SJCRH30 (cell line): Measurements from ENCODE around the gene PCDHGA3. TPM values are rescaled to one million over a fixed set of nuclear protein-coding genes. Genes with fewer than 3 reads are reported as not detected.
"Not testable (repeated sequence)": the region's sequence is repeated elsewhere in the genome, so short reads cannot be mapped to it uniquely, and the experiment has no call there.

ENCODE experiments used
- DNase-seq, 2 experiments: peaks; one replicate each; pipeline ENCODE4 v3.0.0-alpha.2; 2015 to 2020
- H3K27ac ChIP-seq: fragments of 250-450 bp; sonication (Bioruptor Pico); 2 replicates; pipeline ENCODE4 v1.5.1; 2020; ENCODE audit warnings: mild to moderate bottlenecking, moderate library complexity
- H3K27me3 ChIP-seq: fragments of 250-450 bp; sonication (Bioruptor Pico); 2 replicates; pipeline ENCODE4 v1.5.1; 2020; ENCODE audit warnings: mild to moderate bottlenecking, moderate library complexity
- H3K36me3 ChIP-seq: fragments of 250-450 bp; sonication (Bioruptor Pico); 2 replicates; pipeline ENCODE4 v1.5.1; 2020; ENCODE audit warnings: mild to moderate bottlenecking, moderate library complexity
- H3K4me1 ChIP-seq: fragments of 250-450 bp; sonication (Bioruptor Pico); 2 replicates; pipeline ENCODE4 v1.5.1; 2020; ENCODE audit warnings: mild to moderate bottlenecking, moderate library complexity
- H3K4me3 ChIP-seq: fragments of 250-450 bp; sonication (Bioruptor Pico); 2 replicates; pipeline ENCODE4 v1.5.1; 2020; ENCODE audit warnings: mild to moderate bottlenecking, moderate library complexity
- H3K9me3 ChIP-seq: fragments of 250-450 bp; sonication (Bioruptor Pico); replicated peaks from 2 replicates; pipeline ENCODE4 v1.5.1; 2020; ENCODE audit warnings: mild to moderate bottlenecking, moderate library complexity
- total RNA-seq: library from RNA; depleted of rRNA; stranded (reverse); fragments of >200 nt; shearing (Covaris generic); gene quantifications from 2 replicates; pipeline ENCODE4 v1.2.3, GENCODE V29; 2014

PCDHGA3 gene
- total RNA-seq, 1 experiment from 2014 or later, result 0.67 TPM

DNA sequence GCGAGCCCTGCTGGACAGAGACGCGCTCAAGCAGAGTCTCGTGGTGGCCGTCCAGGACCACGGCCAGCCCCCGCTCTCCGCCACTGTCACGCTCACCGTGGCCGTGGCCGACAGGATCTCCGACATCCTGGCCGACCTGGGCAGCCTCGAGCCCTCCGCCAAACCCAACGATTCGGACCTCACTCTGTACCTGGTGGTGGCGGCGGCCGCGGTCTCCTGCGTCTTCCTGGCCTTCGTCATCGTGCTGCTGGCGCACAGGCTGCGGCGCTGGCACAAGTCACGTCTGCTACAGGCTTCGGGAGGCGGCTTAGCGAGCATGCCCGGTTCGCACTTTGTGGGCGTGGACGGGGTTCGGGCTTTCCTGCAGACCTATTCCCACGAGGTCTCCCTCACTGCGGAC lies 11.1 kb upstream of the PCDHGA3 start:
- H3K9me3 ChIP-seq, result peaks cover 13% of the 10 kb centered on the region; the same call in 1 of the 2 replicates
- H3K36me3 ChIP-seq, H3K4me3 ChIP-seq: not testable (repeated sequence)

DNA sequence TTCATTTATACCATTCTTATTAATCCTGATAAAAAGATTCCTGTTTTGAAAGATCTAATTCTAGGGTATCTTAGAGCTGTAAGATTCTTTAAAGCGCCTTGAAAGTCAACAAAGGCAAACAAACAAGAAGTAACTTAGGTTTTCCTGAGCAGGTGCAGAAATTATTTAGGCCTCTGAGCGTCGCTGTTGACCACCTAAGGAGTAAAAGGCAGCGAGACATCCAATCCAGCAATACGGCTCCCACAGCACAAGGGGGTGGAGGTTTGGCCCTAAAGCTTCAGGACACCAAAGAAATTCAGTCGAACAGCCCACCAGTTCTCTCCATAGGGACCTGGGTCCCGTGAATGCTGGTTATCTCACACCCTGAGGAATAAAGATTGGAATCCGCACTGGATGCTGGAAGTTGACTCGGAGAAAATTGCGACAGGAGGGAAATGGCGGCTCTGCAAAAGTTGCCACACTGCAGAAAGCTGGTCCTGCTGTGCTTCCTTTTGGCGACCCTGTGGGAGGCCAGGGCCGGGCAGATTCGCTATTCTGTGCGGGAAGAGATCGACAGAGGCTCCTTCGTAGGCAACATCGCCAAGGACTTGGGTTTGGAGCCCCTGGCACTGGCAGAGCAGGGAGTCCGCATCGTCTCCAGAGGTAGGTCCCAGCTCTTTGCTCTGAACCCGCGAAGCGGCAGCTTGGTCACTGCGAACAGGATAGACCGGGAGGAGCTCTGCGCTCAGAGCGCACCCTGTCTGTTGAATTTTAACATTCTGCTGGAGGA lies 4.9 kb upstream of the PCDHGA3 start, which contains the start of gene PCDHGA2:
PCDHGA2 (plus strand) TSS at position 223 of the 769 bp plus-strand sequence.
- Histone ChIP-seq H3K27ac (no peak within 1 kb of the TSS), H3K4me1 (no peaks in the 10 kb centered on the region), H3K9me3 (0 out of 2 replicates have a peak, but pooled peaks cover 4% of the 10 kb centered on the region), H3K4me3 (no peak within 1 kb of the TSS), H3K27me3 (no peaks in the 10 kb centered on the region), H3K36me3 (no peaks in the 10 kb centered on the region)
- peak; percentile 31 to 57 for DNase-seq

More for the DNA sequence above, 11.1 kb upstream of the PCDHGA3 start:
- H3K27ac ChIP-seq, DNase-seq, H3K27me3 ChIP-seq, H3K4me1 ChIP-seq: not testable (repeated sequence)

- H3K4me1 ChIP-seq, H3K4me3 ChIP-seq, DNase-seq, H3K36me3 ChIP-seq, H3K27me3 ChIP-seq, H3K27ac ChIP-seq, H3K9me3 ChIP-seq: not testable (repeated sequence)
Measured at GRCh38 chr5:141340781-141341354, 2.8 kb upstream of the PCDHGA3 start.

- 0 out of 2 replicates have a peak, but pooled peaks cover 3% of the 10 kb centered on the region for H3K9me3 ChIP-seq
- H3K36me3 ChIP-seq, result no peaks in the 10 kb centered on the region
- H3K4me3 ChIP-seq, result no peak overlapping the region
- no peak overlapping the region for H3K27ac ChIP-seq
- H3K27me3 ChIP-seq, result no peaks in the 10 kb centered on the region
- no peak for DNase-seq
- no peaks in the 10 kb centered on the region for H3K4me1 ChIP-seq
Measured at GRCh38 chr5:141342773-141343172, 856 bp upstream of the PCDHGA3 start.

DNA sequence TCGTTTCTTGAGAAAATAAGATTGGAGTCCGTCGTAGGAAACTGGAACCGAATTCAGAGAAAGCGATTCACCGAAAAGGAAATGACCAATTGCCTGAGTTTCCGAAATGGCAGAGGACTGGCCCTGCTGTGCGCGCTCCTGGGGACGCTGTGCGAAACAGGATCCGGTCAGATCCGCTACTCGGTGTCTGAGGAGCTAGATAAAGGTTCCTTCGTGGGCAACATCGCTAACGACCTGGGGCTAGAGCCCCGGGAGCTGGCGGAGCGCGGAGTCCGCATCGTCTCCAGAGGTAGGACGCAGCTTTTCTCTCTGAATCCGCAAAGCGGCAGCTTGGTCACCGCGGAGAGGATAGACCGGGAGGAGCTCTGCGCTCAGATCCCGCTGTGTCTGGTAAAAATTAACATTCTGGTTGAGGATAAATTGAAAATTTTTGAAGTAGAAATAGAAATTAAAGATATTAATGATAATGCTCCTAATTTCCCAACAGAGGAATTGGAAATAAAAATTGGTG lies 379 bp downstream of the PCDHGA3 start:
- no peak overlapping the region for H3K4me3 ChIP-seq
- H3K4me1 ChIP-seq, result no peaks in the 10 kb centered on the region
- peaks cover 3% of the 10 kb centered on the region; the same call in 1 of the 2 replicates for H3K9me3 ChIP-seq
- H3K27ac ChIP-seq, result no peak overlapping the region
- no peak for DNase-seq
- no peaks in the 10 kb centered on the region for H3K27me3 ChIP-seq
- no peaks in the 10 kb centered on the region for H3K36me3 ChIP-seq

GRCh38 chr5:141345327-141345726 lies 1.7 kb downstream of the PCDHGA3 start:
- H3K36me3 ChIP-seq, result no peaks in the 10 kb centered on the region
- no peak overlapping the region for H3K4me3 ChIP-seq
- peaks cover 3% of the 10 kb centered on the region; the same call in 1 of the 2 replicates for H3K9me3 ChIP-seq
- H3K27ac ChIP-seq, result no peak overlapping the region
- no peaks in the 10 kb centered on the region for H3K4me1 ChIP-seq
- DNase-seq, result no peak
- no peaks in the 10 kb centered on the region for H3K27me3 ChIP-seq

DNA sequence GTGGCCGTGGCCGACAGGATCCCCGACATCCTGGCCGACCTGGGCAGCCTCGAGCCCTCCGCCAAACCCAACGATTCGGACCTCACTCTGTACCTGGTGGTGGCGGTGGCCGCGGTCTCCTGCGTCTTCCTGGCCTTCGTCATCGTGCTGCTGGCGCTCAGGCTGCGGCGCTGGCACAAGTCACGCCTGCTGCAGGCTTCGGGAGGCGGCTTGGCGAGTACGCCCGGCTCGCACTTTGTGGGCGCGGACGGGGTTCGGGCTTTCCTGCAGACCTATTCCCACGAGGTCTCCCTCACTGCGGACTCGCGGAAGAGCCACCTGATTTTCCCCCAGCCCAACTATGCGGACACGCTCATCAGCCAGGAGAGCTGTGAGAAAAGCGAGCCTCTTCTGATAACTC lies 2.4 kb downstream of the PCDHGA3 start:
- H3K27ac ChIP-seq, H3K36me3 ChIP-seq, H3K27me3 ChIP-seq, DNase-seq, H3K4me3 ChIP-seq, H3K4me1 ChIP-seq, H3K9me3 ChIP-seq: not testable (repeated sequence)

DNA sequence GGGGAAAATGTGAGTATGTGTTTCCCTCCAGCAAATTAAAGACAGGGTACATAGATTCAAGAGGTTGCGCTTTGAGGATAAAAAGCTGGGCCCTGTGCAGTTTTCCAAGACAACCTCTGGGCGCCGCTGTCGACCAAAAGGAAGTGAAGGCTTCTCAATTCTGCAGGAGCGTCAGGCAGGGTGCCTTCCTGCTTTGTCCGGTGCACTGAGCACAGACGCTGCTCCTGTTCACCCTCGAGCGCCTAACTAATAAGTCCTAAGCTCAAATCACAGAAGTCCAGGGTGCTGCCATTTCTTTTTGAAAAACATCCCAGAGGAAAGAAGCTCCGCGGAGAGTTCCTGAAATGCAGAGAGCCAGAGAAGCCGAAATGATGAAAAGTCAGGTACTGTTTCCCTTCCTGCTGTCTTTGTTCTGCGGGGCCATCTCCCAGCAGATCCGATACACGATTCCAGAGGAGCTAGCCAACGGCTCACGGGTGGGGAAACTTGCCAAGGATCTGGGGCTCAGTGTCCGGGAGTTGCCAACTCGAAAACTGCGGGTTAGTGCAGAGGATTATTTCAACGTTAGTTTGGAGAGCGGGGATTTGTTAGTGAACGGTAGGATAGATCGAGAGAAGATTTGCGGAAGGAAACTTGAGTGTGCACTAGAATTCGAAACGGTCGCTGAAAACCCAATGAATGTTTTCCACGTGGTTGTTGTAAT lies 6.4 kb downstream of the PCDHGA3 start, which contains the start of gene PCDHGB1:
PCDHGB1 (plus strand) TSS at position 183 of the 703 bp plus-strand sequence; CDS start at position 345, 162 bp downstream.
- Histone ChIP-seq H3K27me3 (no peaks in the 10 kb centered on the region), H3K9me3 (peaks cover 34% of the 10 kb centered on the region), H3K27ac (peak within 1 kb of the TSS; percentile 77), H3K36me3 (peaks cover 30% of the 10 kb centered on the region), H3K4me1 (0 out of 2 replicates have a peak, but pooled peaks cover 4% of the 10 kb centered on the region), H3K4me3 (peak within 1 kb of the TSS; percentile 65)
- peak; percentile 92 to 97 for DNase-seq

GRCh38 chr5:141351591-141351990 lies 8.0 kb downstream of the PCDHGA3 start:
- H3K36me3 ChIP-seq, result peaks cover 45% of the 10 kb centered on the region
- peaks cover 47% of the 10 kb centered on the region for H3K9me3 ChIP-seq
- H3K27ac ChIP-seq, result no peak overlapping the region
- DNase-seq, result no peak
- 0 out of 2 replicates have a peak, but pooled peaks cover 4% of the 10 kb centered on the region for H3K4me1 ChIP-seq
- no peaks in the 10 kb centered on the region for H3K27me3 ChIP-seq
- H3K4me3 ChIP-seq, result no peak overlapping the region

- no peak within 1 kb of the TSS for H3K4me3 ChIP-seq
- no peak for DNase-seq
- no peaks in the 10 kb centered on the region for H3K27me3 ChIP-seq
- H3K36me3 ChIP-seq, result peaks cover 77% of the 10 kb centered on the region
- 0 out of 2 replicates have a peak, but pooled peaks cover 4% of the 10 kb centered on the region for H3K4me1 ChIP-seq
- no peak within 1 kb of the TSS for H3K27ac ChIP-seq
- peaks cover 53% of the 10 kb centered on the region for H3K9me3 ChIP-seq
Measured at GRCh38 chr5:141354900-141355469, 11.4 kb downstream of the PCDHGA3 start, which contains the start of gene PCDHGA4. Gene PCDHGA4, plus strand, starts transcription at chr5:141355021. Its CDS starts 87 bp downstream, at chr5:141355108.

DNA sequence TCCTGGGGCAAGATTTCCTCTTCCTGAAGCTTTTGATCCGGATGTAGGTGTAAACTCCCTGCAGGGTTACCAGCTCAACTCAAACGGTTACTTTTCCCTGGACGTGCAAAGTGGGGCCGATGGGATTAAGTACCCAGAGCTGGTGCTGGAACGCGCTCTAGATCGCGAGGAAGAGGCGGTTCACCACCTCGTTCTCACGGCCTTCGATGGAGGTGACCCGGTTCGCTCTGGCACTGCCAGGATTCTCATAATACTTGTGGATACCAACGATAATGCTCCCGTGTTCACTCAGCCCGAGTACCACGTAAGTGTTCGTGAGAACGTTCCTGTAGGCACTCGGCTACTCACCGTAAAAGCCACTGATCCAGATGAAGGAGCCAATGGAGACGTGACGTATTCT lies 12.0 kb downstream of the PCDHGA3 start:
- H3K9me3 ChIP-seq, result peaks cover 51% of the 10 kb centered on the region
- no peaks in the 10 kb centered on the region for H3K27me3 ChIP-seq
- H3K4me3 ChIP-seq, result no peak overlapping the region
- no peak for DNase-seq
- H3K27ac ChIP-seq, result no peak overlapping the region
- 0 out of 2 replicates have a peak, but pooled peaks cover 2% of the 10 kb centered on the region for H3K4me1 ChIP-seq
- peaks cover 84% of the 10 kb centered on the region for H3K36me3 ChIP-seq

- H3K27ac ChIP-seq, result no peak overlapping the region
- H3K9me3 ChIP-seq, result peaks cover 46% of the 10 kb centered on the region
- DNase-seq, result no peak
- peaks cover 83% of the 10 kb centered on the region for H3K36me3 ChIP-seq
- no peaks in the 10 kb centered on the region for H3K27me3 ChIP-seq
- no peak overlapping the region for H3K4me3 ChIP-seq
- H3K4me1 ChIP-seq, result no peaks in the 10 kb centered on the region
Measured at GRCh38 chr5:141356133-141356532, 12.5 kb downstream of the PCDHGA3 start.

- Histone ChIP-seq H3K36me3 (peaks cover 77% of the 10 kb centered on the region), H3K27ac (no peak overlapping the region), H3K9me3 (peaks cover 41% of the 10 kb centered on the region), H3K4me1 (no peaks in the 10 kb centered on the region), H3K27me3 (no peaks in the 10 kb centered on the region), H3K4me3 (no peak overlapping the region)
- DNase-seq, result no peak
Measured at GRCh38 chr5:141356950-141357349, 13.3 kb downstream of the PCDHGA3 start.

DNA sequence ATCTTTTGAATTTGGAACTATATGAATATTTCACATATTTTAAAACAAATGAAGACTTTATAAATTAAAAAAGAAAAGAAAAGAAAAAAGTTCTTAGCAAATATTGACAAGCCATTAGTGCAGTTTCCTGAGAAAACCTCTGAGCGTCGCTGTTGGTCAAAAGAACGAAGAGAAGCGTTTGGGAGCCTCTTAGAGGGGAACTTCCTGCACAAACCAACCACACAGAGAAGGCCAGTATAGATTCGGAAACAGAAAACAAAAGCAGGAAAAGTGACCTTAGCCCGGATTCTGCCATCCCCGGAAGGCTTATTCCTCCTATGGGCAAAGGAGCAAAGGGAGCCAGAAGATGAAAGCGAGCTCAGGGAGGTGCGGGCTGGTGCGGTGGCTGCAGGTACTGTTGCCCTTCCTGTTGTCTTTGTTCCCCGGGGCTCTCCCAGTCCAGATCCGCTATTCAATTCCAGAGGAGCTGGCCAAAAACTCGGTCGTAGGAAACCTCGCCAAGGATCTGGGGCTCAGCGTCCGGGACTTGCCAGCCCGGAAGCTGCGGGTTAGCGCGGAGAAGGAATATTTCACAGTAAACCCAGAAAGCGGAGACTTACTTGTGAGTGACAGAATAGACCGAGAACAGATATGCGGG lies 16.3 kb downstream of the PCDHGA3 start, which contains the start of gene PCDHGB2:
PCDHGB2 (plus strand) TSS at position 205 of the 637 bp plus-strand sequence; CDS start at position 347, 142 bp downstream.
- H3K9me3 ChIP-seq, result peaks cover 27% of the 10 kb centered on the region
- no peaks in the 10 kb centered on the region for H3K27me3 ChIP-seq
- H3K4me1 ChIP-seq, result no peaks in the 10 kb centered on the region
- H3K36me3 ChIP-seq, result peaks cover 84% of the 10 kb centered on the region
- no peak within 1 kb of the TSS for H3K4me3 ChIP-seq
- DNase-seq, result no peak
- H3K27ac ChIP-seq, result no peak within 1 kb of the TSS
